ENCODE measurements around the gene KRT73. TPM values are rescaled to one million over a fixed set of nuclear protein-coding genes. Genes with fewer than 3 reads are reported as not detected.

KRT73 gene
- polyA plus RNA-seq, 1 experiment = not detected

- no peak overlapping the region for H3K27ac ChIP-seq (ENCODE audit: low read depth, low read length)
- H3K4me3 ChIP-seq (ENCODE audit: low read depth, low read length) = no peak overlapping the region
- no peak for DNase-seq (ENCODE audit: low read depth, low spot score)
- POLR2A ChIA-PET = no interaction called here
- peaks cover 18% of the 10 kb centered on the region for H3K27me3 ChIP-seq (ENCODE audit: control insufficient read depth, insufficient read depth, low read length)
- CTCF ChIA-PET = no interaction called here
- H3K9me3 ChIP-seq (ENCODE audit: control insufficient read depth, insufficient read depth, low read length) = no peaks in the 10 kb centered on the region
- TF ChIP-seq CTCF (IDR thresholded peaks at IDR 0.05; ENCODE audit: low read depth, low read length) = no peak
These were observed 26.9 kb upstream of the KRT73 start for GRCh38 chr12:52645120-52645761.

- Histone ChIP-seq H3K27ac (ENCODE audit: low read depth, low read length) (no peak overlapping the region), H3K9me3 (ENCODE audit: control insufficient read depth, insufficient read depth, low read length) (no peaks in the 10 kb centered on the region), H3K4me3 (ENCODE audit: low read depth, low read length) (no peak overlapping the region), H3K27me3 (ENCODE audit: control insufficient read depth, insufficient read depth, low read length) (peaks cover 18% of the 10 kb centered on the region)
- ChIA-PET CTCF (no interaction called here), POLR2A (no interaction called here)
- no peak for DNase-seq (ENCODE audit: low read depth, low spot score)
- TF ChIP-seq CTCF (IDR thresholded peaks at IDR 0.05; ENCODE audit: low read depth, low read length) = no peak
These were observed 25.7 kb upstream of the KRT73 start for GRCh38 chr12:52644078-52644415.

GRCh38 chr12:52643233-52644077 is 25.1 kb upstream of the KRT73 start:
- TF ChIP-seq CTCF (IDR thresholded peaks at IDR 0.05; ENCODE audit: low read depth, low read length) = no peak
- ChIA-PET CTCF (no interaction called here), POLR2A (no interaction called here)
- Histone ChIP-seq H3K9me3 (ENCODE audit: control insufficient read depth, insufficient read depth, low read length) (no peaks in the 10 kb centered on the region), H3K4me3 (ENCODE audit: low read depth, low read length) (no peak overlapping the region), H3K27ac (ENCODE audit: low read depth, low read length) (no peak overlapping the region), H3K27me3 (ENCODE audit: control insufficient read depth, insufficient read depth, low read length) (peaks cover 14% of the 10 kb centered on the region)
- DNase-seq (ENCODE audit: low read depth, low spot score) = no peak

GRCh38 chr12:52641468-52641867 is 23.1 kb upstream of the KRT73 start:
- peaks cover 14% of the 10 kb centered on the region for H3K27me3 ChIP-seq (ENCODE audit: control insufficient read depth, insufficient read depth, low read length)
- H3K27ac ChIP-seq (ENCODE audit: low read depth, low read length) = no peak overlapping the region
- H3K9me3 ChIP-seq (ENCODE audit: control insufficient read depth, insufficient read depth, low read length) = no peaks in the 10 kb centered on the region
- CTCF ChIA-PET = no interaction called here
- TF ChIP-seq CTCF (IDR thresholded peaks at IDR 0.05; ENCODE audit: low read depth, low read length) = no peak
- DNase-seq (ENCODE audit: low read depth, low spot score) = no peak
- H3K4me3 ChIP-seq (ENCODE audit: low read depth, low read length) = no peak overlapping the region
- POLR2A ChIA-PET = no interaction called here

GRCh38 chr12:52637299-52637698 is 18.9 kb upstream of the KRT73 start:
- Histone ChIP-seq H3K9me3 (ENCODE audit: control insufficient read depth, insufficient read depth, low read length) (no peaks in the 10 kb centered on the region), H3K27ac (ENCODE audit: low read depth, low read length) (no peak overlapping the region), H3K4me3 (ENCODE audit: low read depth, low read length) (no peak overlapping the region), H3K27me3 (ENCODE audit: control insufficient read depth, insufficient read depth, low read length) (peaks cover 7% of the 10 kb centered on the region)
- no peak for TF ChIP-seq CTCF (IDR thresholded peaks at IDR 0.05; ENCODE audit: low read depth, low read length)
- POLR2A ChIA-PET = no interaction called here
- DNase-seq (ENCODE audit: low read depth, low spot score) = no peak
- CTCF ChIA-PET = no interaction called here
